HG03565 (cell line): ENCODE measurements around the gene HIVEP3.

Experiments
- ATAC-seq: cut with Tn5 transposase; IDR thresholded peaks from one replicate; pipeline ENCODE4 v1.9.1; 2021; ENCODE audit warnings: mild to moderate bottlenecking, moderate library complexity; ENCODE audit not compliant: unreplicated experiment

HIVEP3 gene

GRCh38 chr1:41598325-41598724 lies 320.4 kb downstream of the HIVEP3 start:
- no peak for ATAC-seq

GRCh38 chr1:41592451-41593125 lies 326.1 kb downstream of the HIVEP3 start:
- no peak for ATAC-seq

DNA sequence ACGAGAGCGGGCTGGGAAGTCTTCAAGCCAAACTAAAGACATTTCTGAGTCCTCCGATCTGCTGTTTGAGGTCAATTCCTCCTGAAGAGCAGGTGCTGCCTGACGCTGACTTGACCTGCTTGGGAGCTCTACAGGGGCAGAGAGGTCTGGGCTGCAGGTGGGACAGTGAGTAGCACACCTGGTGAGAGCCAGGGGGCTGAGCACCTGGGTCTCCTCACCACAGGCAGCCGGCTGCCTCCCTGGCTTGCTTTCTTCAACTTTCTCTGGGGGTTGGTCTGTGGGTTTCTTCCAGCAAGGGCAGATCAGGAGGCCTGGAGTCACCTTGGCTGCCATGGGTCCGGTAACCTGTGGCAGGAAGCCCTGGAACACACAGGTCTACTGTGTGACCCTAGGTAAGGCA lies 326.8 kb downstream of the HIVEP3 start:
- no peak for ATAC-seq

- no peak for ATAC-seq
These were observed 328.4 kb downstream of the HIVEP3 start for GRCh38 chr1:41590331-41590730.

GRCh38 chr1:41589395-41589794 lies 329.3 kb downstream of the HIVEP3 start:
- no peak for ATAC-seq

- no peak for ATAC-seq
These were observed 330.3 kb downstream of the HIVEP3 start for GRCh38 chr1:41588334-41588875.

DNA sequence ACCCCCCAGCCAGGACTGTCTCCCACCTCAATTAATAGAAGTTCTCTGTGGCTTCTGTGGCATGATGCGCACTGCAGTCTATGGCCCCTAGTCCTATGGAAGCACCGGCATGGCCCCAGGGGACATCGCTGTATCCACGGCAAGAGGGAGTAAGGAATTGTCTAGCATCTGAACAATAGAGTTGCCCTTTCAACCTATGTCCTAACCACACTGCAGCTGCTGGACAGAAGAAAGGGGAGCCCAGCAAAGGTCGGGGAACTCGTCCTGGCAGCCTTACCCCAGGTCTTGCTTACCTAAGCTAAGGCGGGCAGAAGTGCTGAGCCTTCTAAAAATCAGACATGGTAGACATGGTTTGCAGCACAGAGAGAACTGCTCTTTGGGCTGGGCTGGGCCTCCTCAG lies 330.9 kb downstream of the HIVEP3 start:
- ATAC-seq = no peak

DNA sequence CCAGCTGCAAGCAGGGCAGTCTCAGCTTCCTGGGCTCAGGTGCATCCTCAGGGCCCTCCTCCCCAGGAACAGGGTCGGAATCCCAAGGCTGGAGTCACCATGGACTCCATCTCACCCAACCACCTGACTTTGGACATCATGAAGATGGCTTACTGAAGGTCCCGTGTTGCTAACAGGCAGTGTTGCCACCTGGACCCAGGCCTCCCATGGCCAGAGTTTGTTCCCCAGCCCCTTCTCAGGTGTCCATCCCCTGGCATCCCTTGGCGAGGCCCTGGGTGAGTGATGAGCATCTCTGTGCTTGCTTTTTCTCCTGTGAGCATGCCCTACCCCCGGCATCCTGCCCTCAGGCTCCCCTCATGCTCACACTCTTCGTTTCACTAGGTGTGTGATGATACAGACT lies 332.5 kb downstream of the HIVEP3 start:
- ATAC-seq = no peak

DNA sequence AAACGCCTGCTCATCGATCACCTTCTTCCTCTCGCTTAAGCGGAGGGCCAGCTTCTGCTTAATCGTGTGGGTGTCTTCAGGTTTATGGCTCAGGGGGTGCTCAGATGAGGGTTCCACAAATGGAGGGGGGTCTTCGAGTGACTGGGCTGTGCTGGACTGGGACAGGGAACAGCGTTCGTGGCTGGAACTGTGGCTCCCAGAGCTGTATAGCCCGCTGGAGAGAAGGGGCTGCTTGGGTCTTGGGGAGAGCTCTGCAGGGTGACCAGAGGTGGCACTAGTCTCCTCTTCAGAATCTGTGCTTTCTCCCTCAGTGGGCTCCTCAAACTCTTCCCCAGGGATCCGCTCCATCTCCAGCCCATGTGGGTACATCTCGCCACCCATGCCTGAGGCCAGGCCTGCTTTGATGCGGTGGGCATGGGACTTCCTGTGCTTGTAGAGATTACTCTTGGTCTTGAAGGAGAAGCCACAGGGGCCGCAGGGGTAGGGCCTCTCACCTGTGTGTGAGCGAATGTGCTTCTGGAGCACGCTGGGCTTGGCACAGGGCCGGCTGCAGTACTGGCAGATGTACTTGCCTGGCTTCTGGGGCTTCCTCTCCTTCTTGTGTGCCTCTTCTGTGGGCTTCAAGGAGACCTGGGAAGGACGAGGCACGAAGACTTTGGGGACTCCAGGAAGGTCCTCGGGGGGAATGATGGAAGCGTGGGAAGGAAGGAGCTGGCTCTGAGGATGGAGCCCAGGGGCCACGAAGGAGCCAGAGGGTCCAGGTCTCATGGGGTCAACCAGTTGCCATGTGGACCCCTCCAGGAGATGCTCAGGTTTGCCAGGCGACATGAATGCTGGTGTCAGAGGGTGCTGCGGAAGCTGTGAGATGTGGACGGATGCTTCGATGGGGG lies 334.8 kb downstream of the HIVEP3 start:
- no peak for ATAC-seq

DNA sequence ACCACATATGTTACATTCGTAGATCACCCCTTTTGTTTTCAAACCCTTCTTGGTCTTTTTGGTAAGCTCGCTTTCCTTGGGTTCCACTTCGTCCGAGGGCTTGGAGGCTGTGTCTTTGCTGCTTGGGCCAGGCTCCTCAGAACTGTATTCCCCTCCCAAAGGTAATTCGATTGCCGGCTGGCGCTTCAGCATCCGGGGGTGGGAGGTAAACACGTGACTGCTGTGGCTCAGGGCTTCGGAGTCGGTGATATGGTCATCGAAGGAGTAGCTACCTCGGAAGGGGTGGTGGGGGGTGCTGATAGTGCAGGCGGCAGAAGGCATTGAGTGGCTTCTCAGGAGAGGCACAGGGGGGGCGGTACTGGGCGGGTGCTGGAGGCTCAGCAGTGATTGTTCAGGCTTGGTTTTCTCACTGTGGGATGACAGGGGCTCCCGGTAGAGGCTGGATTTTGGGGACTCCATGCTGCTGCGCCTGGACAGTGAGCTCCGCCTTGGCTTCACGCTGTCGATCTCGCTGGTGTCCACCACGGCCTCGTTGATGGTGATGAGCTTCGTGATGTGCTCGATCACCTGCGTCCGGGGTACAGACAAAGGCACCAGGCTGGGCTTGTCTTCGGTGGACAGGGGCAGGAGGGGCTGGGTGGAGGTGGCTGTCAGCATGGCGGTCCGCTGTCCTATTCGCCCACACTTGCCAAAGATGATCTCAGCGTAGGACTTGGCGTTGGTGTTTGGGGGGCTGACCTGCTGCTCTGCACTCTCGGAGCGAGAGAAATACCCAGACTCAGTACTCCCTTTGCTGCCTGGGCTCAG lies 335.7 kb downstream of the HIVEP3 start:
- no peak for ATAC-seq

DNA sequence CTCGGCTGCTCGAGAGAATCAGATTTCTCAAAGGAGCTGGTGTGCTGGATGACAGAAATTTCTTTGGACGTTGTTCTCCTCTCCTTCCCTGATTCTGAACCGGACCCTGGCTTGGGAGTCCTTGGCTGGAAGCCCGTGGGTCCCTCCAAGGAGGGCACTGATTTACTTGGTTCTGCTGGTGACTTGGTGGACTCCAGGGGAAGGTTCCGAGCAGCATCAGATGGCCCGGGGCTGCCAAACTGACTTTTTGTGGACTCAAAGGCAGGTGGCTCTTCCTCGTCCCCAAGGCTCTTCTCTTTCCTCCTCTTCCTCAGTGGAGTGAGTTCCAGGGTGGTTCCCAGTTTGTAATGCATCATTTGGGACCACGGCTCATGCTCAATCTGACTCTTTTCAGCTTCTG lies 336.4 kb downstream of the HIVEP3 start:
- no peak for ATAC-seq

- no peak for ATAC-seq
These were observed 336.8 kb downstream of the HIVEP3 start for GRCh38 chr1:41582004-41582325.

- no peak for ATAC-seq
These were observed 337.3 kb downstream of the HIVEP3 start for GRCh38 chr1:41581216-41582003.

DNA sequence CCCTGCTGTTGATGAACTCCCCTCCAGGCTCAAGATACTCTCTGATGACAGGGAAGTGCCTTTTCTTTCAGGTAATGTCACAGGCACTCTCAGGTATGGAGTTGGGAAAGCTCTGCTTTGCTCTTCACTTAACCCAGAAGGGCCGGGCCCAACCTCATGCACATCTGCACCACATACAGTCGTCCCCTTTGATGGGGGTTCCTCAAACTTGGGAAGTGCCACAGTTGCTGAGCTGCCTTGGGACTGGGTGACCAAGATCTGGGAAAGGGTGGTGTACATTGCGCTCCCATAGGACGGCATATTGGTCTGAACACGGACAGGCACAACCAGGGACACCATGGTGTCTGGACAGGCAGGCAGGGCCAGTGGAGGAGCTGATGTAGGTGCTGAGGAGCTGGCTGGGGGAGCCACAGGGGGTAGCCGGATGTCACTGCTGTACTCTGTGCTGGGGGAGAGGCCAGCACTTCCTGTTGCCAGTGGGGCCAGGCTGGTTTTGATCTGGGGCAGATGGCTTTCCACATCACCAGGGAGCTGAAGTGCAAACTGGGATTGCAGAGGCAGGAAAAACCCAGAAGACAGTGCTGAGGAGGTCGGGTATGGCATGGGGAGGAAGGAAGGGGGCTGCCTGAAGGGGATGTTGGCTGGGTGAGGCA lies 338.1 kb downstream of the HIVEP3 start:
- no peak for ATAC-seq

DNA sequence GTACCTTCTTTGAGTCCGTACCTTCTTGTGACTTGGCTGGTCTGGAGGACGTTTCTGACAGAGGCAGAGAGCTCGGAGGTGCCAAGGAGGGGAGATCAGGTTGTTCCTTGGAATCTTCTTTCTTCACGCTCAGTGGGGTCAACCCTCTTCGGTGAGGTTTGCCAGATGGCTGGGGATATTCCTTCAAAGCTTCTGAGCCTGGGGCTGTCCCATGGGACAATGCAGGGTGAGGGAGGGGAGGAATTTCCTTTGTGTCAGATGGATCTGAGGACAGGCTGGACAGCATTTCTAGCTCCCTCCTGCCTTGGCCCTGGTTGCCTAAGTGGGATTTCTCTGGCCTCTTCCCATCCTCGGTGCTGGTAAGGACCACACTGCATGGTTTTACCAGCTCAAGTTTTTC lies 338.7 kb downstream of the HIVEP3 start:
- ATAC-seq = no peak

GRCh38 chr1:41578712-41579335 lies 339.9 kb downstream of the HIVEP3 start:
- ATAC-seq = no peak

DNA sequence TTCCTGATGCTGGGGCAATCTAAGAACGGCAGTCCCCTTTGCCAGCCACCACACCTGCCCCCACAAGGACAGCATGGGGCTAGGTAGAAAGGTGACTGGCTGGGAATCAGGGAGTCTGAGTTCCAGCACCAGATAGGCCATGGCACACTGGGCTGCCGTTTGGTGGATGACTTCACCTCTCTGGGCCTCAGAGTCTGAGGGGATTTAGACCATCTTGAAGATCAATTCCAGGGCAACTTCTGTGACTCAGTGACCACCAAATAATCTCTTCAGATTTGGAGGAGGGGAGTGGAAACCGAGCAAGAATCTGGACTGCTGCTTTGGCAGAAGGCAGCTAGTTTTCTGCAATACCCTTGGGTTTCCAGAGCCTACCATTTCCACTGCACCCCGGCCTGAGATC lies 342.1 kb downstream of the HIVEP3 start:
- ATAC-seq = no peak

DNA sequence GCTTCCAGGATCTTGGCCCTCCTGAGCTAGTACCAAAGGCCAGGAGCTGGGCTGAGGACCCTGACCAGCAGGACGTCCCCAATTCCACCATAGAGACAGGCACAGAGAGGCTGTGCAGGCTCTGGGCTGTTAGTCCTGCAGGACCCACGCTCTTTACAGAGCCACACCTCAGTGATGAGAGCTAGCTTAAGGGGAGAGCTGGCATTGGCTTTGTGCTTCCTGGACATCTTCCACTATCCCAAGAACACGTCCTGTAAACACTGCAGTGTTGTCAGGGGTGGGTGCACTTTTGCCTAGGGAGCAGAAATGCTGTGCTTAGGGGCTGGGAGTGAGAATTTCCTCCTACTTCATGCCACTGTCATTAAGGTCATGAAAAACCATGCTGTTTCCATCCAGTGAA lies 342.5 kb downstream of the HIVEP3 start:
- ATAC-seq = no peak

DNA sequence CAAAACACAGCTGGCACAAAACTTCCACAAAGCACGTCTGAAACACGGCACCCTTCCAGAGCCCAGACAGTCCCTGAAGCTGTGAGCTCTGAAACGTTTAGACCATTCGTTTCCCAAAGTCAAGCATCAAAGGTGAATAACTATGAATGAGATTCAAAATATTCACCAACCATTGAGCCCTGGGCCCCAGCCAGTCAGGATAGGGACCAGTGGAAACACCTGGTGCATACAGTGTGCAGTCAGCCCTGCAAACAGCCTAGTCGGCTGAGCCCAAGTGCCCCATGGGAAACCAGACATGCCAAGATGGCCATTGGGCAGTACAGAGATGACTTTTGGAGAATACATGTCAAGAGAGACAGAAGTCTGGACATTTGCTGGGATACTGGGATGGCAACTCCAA lies 343.9 kb downstream of the HIVEP3 start:
- ATAC-seq = no peak
